Left ventricle myocardium inferior (tissue), 1 donor: Measurements from ENCODE around the gene PLA2G4C. TPM values are rescaled to one million over a fixed set of nuclear protein-coding genes. Genes with fewer than 3 reads are reported as not detected.

ENCODE experiments used
- DNase-seq: peaks from one replicate; pipeline ENCODE4 v3.0.0-alpha.2; 2020
- H3K27ac ChIP-seq: fragments of 200-600 bp; replicated peaks from 2 replicates; pipeline ENCODE4 v1.8.0; 2021
- H3K27me3 ChIP-seq: fragments of 200-600 bp; 2 replicates; pipeline ENCODE4 v1.8.0; 2021; ENCODE audit warnings: low read depth
- H3K36me3 ChIP-seq: fragments of 200-600 bp; 2 replicates; pipeline ENCODE4 v1.8.0; 2021
- H3K4me1 ChIP-seq: fragments of 200-600 bp; 2 replicates; pipeline ENCODE4 v1.8.0; 2021
- H3K4me3 ChIP-seq: fragments of 200-600 bp; 2 replicates; pipeline ENCODE4 v1.8.0; 2021; ENCODE audit warnings: mild to moderate bottlenecking, moderate library complexity
- H3K9me3 ChIP-seq: fragments of 200-600 bp; replicated peaks from 2 replicates; pipeline ENCODE4 v1.8.0; 2021
- intact Hi-C: fragments of 100-400 bp; cut with micrococcal nuclease; formaldehyde crosslinking; loops from one replicate; pipeline ENCODE4 v1.11.0; 2022
- total RNA-seq: library from RNA; stranded (reverse); fragmentation: NEBNext Ultra II Directional; extraction: Animal tissue kit (Norgen Biotek cat#: 25700); gene quantifications from one replicate; pipeline ENCODE4 v1.2.1, GENCODE V29; 2021
- TF ChIP-seq, protein P1 (sequence below): fragments of 200-600 bp; IDR thresholded peaks from 2 replicates; pipeline ENCODE4 v1.8.0; 2021; ENCODE audit warnings: antibody characterized with exemption, mild to moderate bottlenecking, borderline replicate concordance
- donor health status: DM: no; HTN: yes; CAD: no; lungs with severe emphysema.

PLA2G4C gene
- total RNA-seq, 1 donor from 2014 or later, result 35.3 TPM

DNA sequence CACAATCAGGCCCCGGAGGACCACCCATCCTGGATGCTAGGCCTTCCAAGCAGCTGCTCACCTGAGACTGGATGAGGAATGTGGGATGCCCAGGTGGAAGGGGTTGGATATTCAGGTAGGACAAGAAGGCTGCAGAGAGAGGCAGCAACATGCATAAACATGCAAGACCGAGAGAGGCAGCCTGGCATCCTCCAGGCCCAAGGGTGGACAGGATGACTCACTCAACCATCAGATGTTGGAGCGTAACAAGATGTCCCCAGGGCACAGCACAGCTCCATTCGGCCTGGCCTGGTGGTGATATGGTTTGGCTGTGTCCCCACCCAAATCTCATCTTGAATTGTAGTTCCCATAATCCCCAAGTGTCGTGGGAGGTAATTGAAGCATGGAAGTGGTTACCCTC is 56.8 kb downstream of the PLA2G4C start:
- DNase-seq, result no peak
- Histone ChIP-seq H3K36me3 (peaks cover 71% of the 10 kb centered on the region), H3K27ac (no peak overlapping the region), H3K4me1 (no peaks in the 10 kb centered on the region), H3K9me3 (no peaks in the 10 kb centered on the region), H3K27me3 (no peaks in the 10 kb centered on the region), H3K4me3 (no peak overlapping the region)
- TF ChIP-seq, protein P1, sequence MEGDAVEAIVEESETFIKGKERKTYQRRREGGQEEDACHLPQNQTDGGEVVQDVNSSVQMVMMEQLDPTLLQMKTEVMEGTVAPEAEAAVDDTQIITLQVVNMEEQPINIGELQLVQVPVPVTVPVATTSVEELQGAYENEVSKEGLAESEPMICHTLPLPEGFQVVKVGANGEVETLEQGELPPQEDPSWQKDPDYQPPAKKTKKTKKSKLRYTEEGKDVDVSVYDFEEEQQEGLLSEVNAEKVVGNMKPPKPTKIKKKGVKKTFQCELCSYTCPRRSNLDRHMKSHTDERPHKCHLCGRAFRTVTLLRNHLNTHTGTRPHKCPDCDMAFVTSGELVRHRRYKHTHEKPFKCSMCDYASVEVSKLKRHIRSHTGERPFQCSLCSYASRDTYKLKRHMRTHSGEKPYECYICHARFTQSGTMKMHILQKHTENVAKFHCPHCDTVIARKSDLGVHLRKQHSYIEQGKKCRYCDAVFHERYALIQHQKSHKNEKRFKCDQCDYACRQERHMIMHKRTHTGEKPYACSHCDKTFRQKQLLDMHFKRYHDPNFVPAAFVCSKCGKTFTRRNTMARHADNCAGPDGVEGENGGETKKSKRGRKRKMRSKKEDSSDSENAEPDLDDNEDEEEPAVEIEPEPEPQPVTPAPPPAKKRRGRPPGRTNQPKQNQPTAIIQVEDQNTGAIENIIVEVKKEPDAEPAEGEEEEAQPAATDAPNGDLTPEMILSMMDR, result no peak
- intact Hi-C loops, result no loop called here

DNA sequence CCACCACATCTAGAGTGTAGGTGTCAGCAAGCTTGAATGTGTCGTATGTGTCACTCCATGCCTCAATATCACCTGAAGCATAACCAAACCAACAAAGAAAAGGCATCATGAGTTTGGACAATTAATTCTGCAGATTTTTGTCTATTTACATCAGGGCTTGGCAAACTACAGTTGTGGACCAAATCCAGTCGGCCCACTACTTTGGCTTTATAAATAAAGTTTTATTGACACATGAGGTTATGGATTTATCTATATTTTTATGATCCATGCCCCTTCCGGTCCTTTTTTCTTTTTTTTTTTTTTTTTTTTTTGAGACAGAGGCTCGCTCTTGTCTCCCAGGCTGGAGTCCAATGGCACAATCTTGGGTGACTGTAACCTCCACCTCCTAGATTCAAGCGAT is 57.5 kb downstream of the PLA2G4C start:
- Histone ChIP-seq H3K27me3 (no peaks in the 10 kb centered on the region), H3K36me3 (peaks cover 75% of the 10 kb centered on the region), H3K27ac (no peak overlapping the region), H3K9me3 (no peaks in the 10 kb centered on the region), H3K4me1 (no peaks in the 10 kb centered on the region), H3K4me3 (no peak overlapping the region)
- intact Hi-C loops, result no loop called here
- no peak for DNase-seq
- TF ChIP-seq, protein P1, result no peak

DNA sequence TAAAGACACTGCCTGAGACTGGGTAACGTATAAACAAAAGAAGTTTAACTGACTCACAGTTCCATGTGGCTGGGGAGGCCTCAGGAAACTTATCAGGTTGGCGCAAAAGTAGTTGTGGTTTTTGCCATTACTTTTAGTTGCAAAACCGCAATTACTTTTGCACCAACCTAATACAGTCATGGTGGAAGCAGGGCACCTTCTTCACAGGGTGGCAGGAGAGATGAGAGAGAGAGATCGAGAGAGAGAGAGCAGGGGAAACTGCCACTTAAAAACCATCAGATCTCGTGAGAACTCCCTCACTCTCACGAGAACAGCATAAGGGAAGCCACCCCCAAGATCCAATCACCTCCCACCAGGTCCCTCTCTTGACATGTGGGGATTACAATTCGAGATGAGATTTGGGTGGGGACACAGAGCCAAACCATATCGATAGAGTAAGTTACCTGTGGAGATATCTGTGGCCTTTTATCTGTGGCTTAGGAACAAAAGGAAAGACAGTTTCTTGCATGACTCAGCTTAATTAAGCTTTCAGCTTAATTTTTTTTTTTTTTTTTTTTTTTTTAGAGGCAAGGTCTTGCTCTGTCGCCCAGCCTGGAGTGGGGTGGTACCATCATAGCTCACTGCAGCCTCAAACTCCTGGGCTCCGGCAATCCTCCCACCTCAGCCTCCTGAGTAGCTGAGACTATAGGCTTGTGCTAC is 59.1 kb downstream of the PLA2G4C start:
- Histone ChIP-seq H3K27me3 (no peaks in the 10 kb centered on the region), H3K4me1 (no peaks in the 10 kb centered on the region), H3K27ac (no peak overlapping the region), H3K36me3 (peaks cover 85% of the 10 kb centered on the region), H3K9me3 (no peaks in the 10 kb centered on the region), H3K4me3 (no peak overlapping the region)
- TF ChIP-seq, protein P1, result no peak
- intact Hi-C loops, result no loop called here
- DNase-seq, result no peak

DNA sequence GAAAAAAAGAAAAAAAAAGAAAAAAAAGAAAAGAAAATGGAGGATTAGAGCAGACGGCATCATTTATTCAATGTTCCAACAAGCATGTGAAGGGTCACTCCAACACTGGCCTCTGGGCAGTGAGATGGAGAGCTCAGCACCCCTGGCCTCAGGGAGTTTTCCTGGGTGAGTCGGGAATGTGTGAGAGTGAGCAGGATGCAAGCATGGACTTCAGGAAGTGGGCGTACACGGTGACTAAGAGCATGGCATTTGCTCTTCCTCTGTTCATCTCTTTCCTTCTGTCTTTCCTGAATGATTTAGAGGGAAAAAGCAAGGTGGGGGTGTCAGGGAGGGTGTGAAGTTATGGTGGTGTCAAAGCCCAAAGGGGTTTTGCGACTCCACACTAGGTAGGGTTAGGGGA is 66.1 kb downstream of the PLA2G4C start:
- Histone ChIP-seq H3K4me1 (no peaks in the 10 kb centered on the region), H3K27me3 (peaks cover 49% of the 10 kb centered on the region), H3K4me3 (no peak overlapping the region), H3K27ac (no peak overlapping the region), H3K36me3 (peaks cover 27% of the 10 kb centered on the region), H3K9me3 (peaks cover 4% of the 10 kb centered on the region)
- TF ChIP-seq, protein P1, result no peak
- no peak for DNase-seq
- intact Hi-C loops, result no loop called here

DNA sequence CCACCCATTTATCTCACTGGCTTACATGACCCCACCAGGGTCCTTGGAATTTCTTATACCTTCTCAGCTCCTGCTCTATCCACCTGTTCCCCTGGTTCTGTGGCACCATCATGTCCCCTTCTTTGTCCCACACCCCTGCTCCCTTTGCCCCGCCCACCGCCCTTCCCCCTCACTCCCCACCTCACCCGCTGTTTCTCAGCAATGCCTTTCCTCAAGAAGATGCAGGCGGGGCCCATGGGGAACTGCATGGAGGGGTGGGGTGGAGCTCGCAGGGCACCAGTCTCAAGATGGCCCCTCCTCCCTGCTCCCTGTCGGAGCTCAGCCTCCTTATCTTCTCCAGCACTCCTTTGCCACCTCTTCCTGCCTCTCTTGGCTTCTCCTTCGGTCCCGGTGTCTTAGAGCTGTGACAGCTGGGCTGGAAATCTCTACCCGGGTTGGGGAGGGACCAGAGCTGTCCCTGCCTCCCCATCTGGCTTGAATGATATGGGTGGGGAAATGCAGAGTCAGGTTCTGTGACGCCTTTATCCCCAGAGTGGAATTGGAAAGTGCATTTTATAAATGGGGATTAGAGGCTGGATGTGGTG is 66.8 kb downstream of the PLA2G4C start, which contains the start of gene CABP5:
Gene CABP5, minus strand, starts transcription at position 405 of the 584 bp plus-strand sequence. Its CDS starts 157 bp downstream, at position 248.
- Histone ChIP-seq H3K27me3 (peaks cover 53% of the 10 kb centered on the region), H3K4me1 (no peaks in the 10 kb centered on the region), H3K36me3 (peaks cover 19% of the 10 kb centered on the region), H3K4me3 (no peak within 1 kb of the TSS), H3K27ac (no peak within 1 kb of the TSS), H3K9me3 (peaks cover 4% of the 10 kb centered on the region)
- intact Hi-C loops, result no loop called here
- TF ChIP-seq, protein P1, result no peak
- DNase-seq, result no peak
